IMR-90 (cell line): ENCODE results near the gene CYSTM1. TPM values are rescaled to one million over a fixed set of nuclear protein-coding genes. Genes with fewer than 3 reads are reported as not detected.

Experiments
- ATAC-seq: fragments of 200-7000 bp; cut with Tn5 transposase; 2 replicates; pipeline ENCODE4 v1.9.1; 2020; ENCODE audit warnings: low read depth, mild to moderate bottlenecking, moderate library complexity
- BruUV-seq: library from RNA; stranded (reverse); fragments of 400-500 nt; replicated peaks from 2 replicates; lab custom pipeline; 2021; lab: Mats Ljungman, UMichigan
- CTCF ChIA-PET: fragments of 300-600 bp; formaldehyde crosslinking; extraction: SDS; loops from one replicate; lab custom pipeline; 2021; ENCODE audit warnings: antibody characterized with exemption; lab: Yijun Ruan, JAX
- POLR2A ChIA-PET: fragments of 300-600 bp; sonication (Branson Sonifier 250); formaldehyde crosslinking; loops from one replicate; lab custom pipeline; 2022; ENCODE audit warnings: antibody characterized with exemption; ENCODE audit not compliant: unreplicated experiment; lab: Charles Lee
- DNase-seq: peaks from one replicate; pipeline ENCODE4 v3.0.0; 2013
- H2AFZ ChIP-seq: replicated peaks from 2 replicates; pipeline ENCODE3; 2013; ENCODE audit warnings: low read length, mild to moderate bottlenecking; ENCODE audit not compliant: poor library complexity
- H2AK5ac ChIP-seq: 2 replicates; pipeline ENCODE4 v1.6.1; 2013; ENCODE audit warnings: low read depth, low read length, inconsistent platforms
- H2AK9ac ChIP-seq: replicated peaks from 2 replicates; pipeline ENCODE3; 2013; ENCODE audit warnings: mild to moderate bottlenecking, low read depth, low read length, moderate library complexity; ENCODE audit not compliant: poor library complexity
- H2BK120ac ChIP-seq: 2 replicates; pipeline ENCODE4 v1.6.1; 2013; ENCODE audit warnings: low read depth, low read length, inconsistent platforms
- H2BK15ac ChIP-seq: 3 replicates; pipeline ENCODE4 v1.6.1; 2013; ENCODE audit warnings: low read depth, low read length, inconsistent platforms
- H2BK20ac ChIP-seq: 2 replicates; pipeline ENCODE4 v1.6.1; 2013; ENCODE audit warnings: low read depth, mild to moderate bottlenecking, inconsistent platforms, low read length, moderate library complexity
- H2BK5ac ChIP-seq: 2 replicates; pipeline ENCODE4 v1.6.1; 2013; ENCODE audit warnings: mild to moderate bottlenecking, low read depth, low read length, inconsistent platforms; ENCODE audit not compliant: poor library complexity, severe bottlenecking
- H3K14ac ChIP-seq: replicated peaks from 2 replicates; pipeline ENCODE4 v1.6.1; 2013; ENCODE audit warnings: low read depth, low read length, inconsistent platforms
- H3K18ac ChIP-seq: 2 replicates; pipeline ENCODE4 v1.6.1; 2013; ENCODE audit warnings: low read depth, low read length, control low read depth
- H3K23ac ChIP-seq: 2 replicates; pipeline ENCODE4 v1.6.1; 2013; ENCODE audit warnings: low read depth, low read length, inconsistent platforms
- H3K27ac ChIP-seq: 2 replicates; pipeline ENCODE4 v1.5.1; 2013; ENCODE audit warnings: mild to moderate bottlenecking, control low read depth, low read length; ENCODE audit not compliant: insufficient read depth
- H3K27me3 ChIP-seq: 2 replicates; pipeline ENCODE4 v1.6.1; 2013; ENCODE audit warnings: low read length; ENCODE audit not compliant: control insufficient read depth, insufficient read depth
- H3K36me3 ChIP-seq: 2 replicates; pipeline ENCODE4 v1.6.1; 2013; ENCODE audit warnings: low read length, mixed read lengths; ENCODE audit not compliant: control insufficient read depth, insufficient read depth
- H3K4ac ChIP-seq: 2 replicates; pipeline ENCODE4 v1.6.1; 2013; ENCODE audit warnings: low read depth, low read length, inconsistent platforms
- H3K4me1 ChIP-seq: 2 replicates; pipeline ENCODE4 v1.6.1; 2013; ENCODE audit warnings: low read length, mixed read lengths; ENCODE audit not compliant: control insufficient read depth, insufficient read depth
- H3K4me2 ChIP-seq: 2 replicates; pipeline ENCODE4 v1.6.1; 2013; ENCODE audit warnings: low read depth, mild to moderate bottlenecking, control low read depth, low read length, moderate library complexity
- H3K4me3 ChIP-seq: 2 replicates; pipeline ENCODE4 v1.5.1; 2013; ENCODE audit warnings: low read depth, mild to moderate bottlenecking, control low read depth, low read length, moderate library complexity; ENCODE audit not compliant: insufficient read depth
- H3K56ac ChIP-seq: 2 replicates; pipeline ENCODE4 v1.6.1; 2013; ENCODE audit warnings: low read length, inconsistent platforms; ENCODE audit not compliant: insufficient read depth; ENCODE audit errors: extremely low read depth
- H3K79me1 ChIP-seq, 2 experiments: 2 replicates each; pipeline ENCODE4 v1.6.1; 2013; ENCODE audit warnings: low read length in 2 of 2, inconsistent platforms in 1 of 2, low read depth in 1 of 2
- H3K9ac ChIP-seq: 2 replicates; pipeline ENCODE4 v1.6.1; 2013; ENCODE audit warnings: low read depth, low read length, control low read depth
- H3K9me1 ChIP-seq: 2 replicates; pipeline ENCODE4 v1.6.1; 2013; ENCODE audit warnings: low read length, inconsistent platforms; ENCODE audit not compliant: insufficient read depth
- H3K9me3 ChIP-seq: 2 replicates; pipeline ENCODE4 v1.6.1; 2013; ENCODE audit warnings: low read length; ENCODE audit not compliant: control insufficient read depth, insufficient read depth
- H4K20me1 ChIP-seq: 2 replicates; pipeline ENCODE4 v1.6.1; 2013; ENCODE audit warnings: low read length, inconsistent platforms; ENCODE audit not compliant: insufficient read depth
- H4K5ac ChIP-seq: 2 replicates; pipeline ENCODE4 v1.6.1; 2013; ENCODE audit warnings: mild to moderate bottlenecking, low read depth, low read length, control low read depth
- H4K8ac ChIP-seq, 2 experiments: 2 replicates each; pipeline ENCODE4 v1.6.1; 2013; ENCODE audit warnings: low read depth in 2 of 2, low read length in 2 of 2, control low read depth in 1 of 2, inconsistent platforms in 1 of 2
- H4K91ac ChIP-seq: 2 replicates; pipeline ENCODE4 v1.6.1; 2013; ENCODE audit warnings: low read depth, low read length, inconsistent platforms; ENCODE audit not compliant: insufficient read depth
- BHLHE40 ChIP-seq: fragments of 150-350 bp; IDR thresholded peaks from 2 replicates; pipeline ENCODE4 v1.6.1; 2016; ENCODE audit warnings: mild to moderate bottlenecking, low read depth, low read length
- CEBPB ChIP-seq: IDR thresholded peaks from 2 replicates; pipeline ENCODE4 v1.6.1; 2012; ENCODE audit warnings: low read depth, low read length, improper control_type of control experiment
- CHD1 ChIP-seq: IDR thresholded peaks from 2 replicates; pipeline ENCODE4 v1.6.1; 2012; ENCODE audit warnings: low read depth, low read length, improper control_type of control experiment
- CTCF ChIP-seq: conservative IDR thresholded peaks from 2 replicates; pipeline ENCODE4 v1.5.1; 2012; ENCODE audit warnings: mild to moderate bottlenecking, low read depth, low read length, improper control_type of control experiment
- FOS ChIP-seq: fragments of 150-350 bp; IDR thresholded peaks from 2 replicates; pipeline ENCODE4 v1.6.1; 2016; ENCODE audit warnings: low read depth, low read length
- MAFK ChIP-seq: IDR thresholded peaks from 2 replicates; pipeline ENCODE4 v1.6.1; 2012; ENCODE audit warnings: low read depth, low read length, improper control_type of control experiment
- MAZ ChIP-seq: IDR thresholded peaks from 2 replicates; pipeline ENCODE4 v1.6.1; 2012; ENCODE audit warnings: low read depth, mild to moderate bottlenecking, low read length, improper control_type of control experiment, moderate library complexity, borderline replicate concordance
- MXI1 ChIP-seq: IDR thresholded peaks from 2 replicates; pipeline ENCODE4 v1.6.1; 2012; ENCODE audit warnings: low read depth, mild to moderate bottlenecking, low read length, moderate library complexity, borderline replicate concordance
- NFE2L2 ChIP-seq: fragments of 150-350 bp; IDR thresholded peaks from 2 replicates; pipeline ENCODE4 v1.6.1; 2016; ENCODE audit warnings: low read depth, mild to moderate bottlenecking, low read length
- POLR2A ChIP-seq: IDR thresholded peaks from 2 replicates; pipeline ENCODE4 v1.6.1; 2012; ENCODE audit warnings: mild to moderate bottlenecking, low read depth, low read length
- RAD21 ChIP-seq: IDR thresholded peaks from 2 replicates; pipeline ENCODE4 v1.6.1; 2012; ENCODE audit warnings: low read length, improper control_type of control experiment
- RCOR1 ChIP-seq: IDR thresholded peaks from 2 replicates; pipeline ENCODE4 v1.6.1; 2012; ENCODE audit warnings: mild to moderate bottlenecking, low read length, improper control_type of control experiment; ENCODE audit not compliant: insufficient replicate concordance
- SMC3 ChIP-seq: fragments of 150-350 bp; IDR thresholded peaks from 2 replicates; pipeline ENCODE4 v1.6.1; 2016; ENCODE audit warnings: low read depth, mild to moderate bottlenecking, antibody characterized with exemption, low read length, moderate library complexity
- WGBS, 2 experiments: methylation state at CpG; one replicate each; pipeline versions ENCODE4 v1.1.5 to v1.1.7; 2013; ENCODE audit warnings: missing lambda C conversion rate in 2 of 2; ENCODE audit not compliant: insufficient read length in 1 of 2; ENCODE audit errors: extremely low coverage in 2 of 2; 5-methylcytosine and 5-hydroxymethylcytosine counted together
- dilution Hi-C: fragments of 300-500 bp; cut with HindIII; formaldehyde crosslinking; loops from one replicate; pipeline ENCODE4 v1.14.3; 2018; ENCODE audit warnings: low sequenced_read_pairs; ENCODE audit not compliant: unreplicated experiment
- in situ Hi-C: fragments of 300-500 bp; cut with MboI; formaldehyde crosslinking; loops from 3 replicates; pipeline ENCODE4 v1.14.3; 2019; ENCODE audit warnings: low sequenced_read_pairs, inconsistent platforms, mixed read lengths
- intact Hi-C: fragments of 100-400 bp; cut with micrococcal nuclease; formaldehyde crosslinking; loops from 2 replicates; pipeline ENCODE4 v1.10.0; 2022
- polyA plus RNA-seq, 3 experiments: library from polyadenylated mRNA; depleted of rRNA; stranded (reverse); fragments of >200 nt; gene quantifications; 2 replicates each; pipeline ENCODE4 v1.2.3, GENCODE V29; 2012; ENCODE audit warnings: low replicate concordance in 1 of 3
- total RNA-seq: library from RNA; depleted of rRNA; stranded (reverse); fragments of >200 nt; gene quantifications from 2 replicates; pipeline ENCODE4 v1.2.3, GENCODE V29; 2012
- TF ChIP-seq, protein P1 (sequence below): fragments of 150-350 bp; IDR thresholded peaks from 2 replicates; pipeline ENCODE4 v1.6.1; 2016; ENCODE audit warnings: low read depth, mild to moderate bottlenecking, low read length, moderate library complexity, borderline replicate concordance

CYSTM1 gene
- total and polyA plus RNA-seq, 2 of the 4 experiments (the other 2 are of a cell fraction), result 7.3 to 15.0 TPM

GRCh38 chr5:140143521-140144258 is 31.3 kb upstream of the CYSTM1 start (continued):
- no peak for TF ChIP-seq CHD1

GRCh38 chr5:140145256-140145655 is 29.7 kb upstream of the CYSTM1 start:
- Histone ChIP-seq H4K91ac (no peak overlapping the region), H3K4me2 (no peak overlapping the region), H3K56ac (no peak overlapping the region), H2AFZ (no peak overlapping the region), H2AK5ac (no peak overlapping the region), H3K4me1 (peaks cover 4% of the 10 kb centered on the region; the same call in 1 of the 2 replicates), H3K4me3 (no peak overlapping the region), H2BK5ac (no peak overlapping the region), H4K20me1 (peaks cover 69% of the 10 kb centered on the region), H3K9ac (no peak overlapping the region), H3K36me3 (no peaks in the 10 kb centered on the region), H2BK20ac (no peak overlapping the region), H3K27ac (no peak overlapping the region), H2BK15ac (no peak overlapping the region), H2AK9ac (no peak overlapping the region), H3K23ac (no peak overlapping the region), H3K27me3 (no peaks in the 10 kb centered on the region; the same call in 1 of the 2 replicates), H3K9me3 (no peaks in the 10 kb centered on the region), H4K5ac (no peak overlapping the region), H3K9me1 (peaks cover 7% of the 10 kb centered on the region; the same call in 1 of the 2 replicates), H3K14ac (no peak overlapping the region), H3K18ac (no peak overlapping the region), H2BK120ac (no peak overlapping the region), H4K8ac (no peak overlapping the region), H3K79me1 (peaks cover 21 to 52% of the 10 kb centered on the region in 2 experiments; a peak in 3 of 4 replicates), H3K4ac (no peak overlapping the region)
- ChIA-PET POLR2A (no interaction called here), CTCF (interaction anchor here (0.5 to 3.1 kb wide), 15 partner anchors 13 to 529 kb away, joined by 3 to 31 read pairs (median 4); no protein-coding TSS in a partner anchor)
- ATAC-seq, result no peak
- in situ Hi-C loops, result no loop called here
- BruUV-seq, result no TSS peak
- no CpG with 5 or more reads among the region's 3 CpGs for WGBS, 2 experiments
- intact Hi-C loops, result loop anchor here (1.0 kb wide), 3 partner anchors 12 to 38 kb away; partner anchors contain the start of gene PURA
- dilution Hi-C loops, result no loop called here
- DNase-seq, result no peak
- no peak for TF ChIP-seq RAD21
- no peak for TF ChIP-seq POLR2A
- no peak for TF ChIP-seq FOS
- TF ChIP-seq MAZ, result no peak
- no peak for TF ChIP-seq NFE2L2
- no peak for TF ChIP-seq BHLHE40
- TF ChIP-seq, protein P1, sequence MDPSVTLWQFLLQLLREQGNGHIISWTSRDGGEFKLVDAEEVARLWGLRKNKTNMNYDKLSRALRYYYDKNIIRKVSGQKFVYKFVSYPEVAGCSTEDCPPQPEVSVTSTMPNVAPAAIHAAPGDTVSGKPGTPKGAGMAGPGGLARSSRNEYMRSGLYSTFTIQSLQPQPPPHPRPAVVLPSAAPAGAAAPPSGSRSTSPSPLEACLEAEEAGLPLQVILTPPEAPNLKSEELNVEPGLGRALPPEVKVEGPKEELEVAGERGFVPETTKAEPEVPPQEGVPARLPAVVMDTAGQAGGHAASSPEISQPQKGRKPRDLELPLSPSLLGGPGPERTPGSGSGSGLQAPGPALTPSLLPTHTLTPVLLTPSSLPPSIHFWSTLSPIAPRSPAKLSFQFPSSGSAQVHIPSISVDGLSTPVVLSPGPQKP, result no peak
- TF ChIP-seq MXI1, result no peak
- no peak for TF ChIP-seq MAFK
- no peak for TF ChIP-seq CTCF
- no peak for TF ChIP-seq RCOR1
- TF ChIP-seq SMC3, result no peak
- no peak for TF ChIP-seq CEBPB
